ENCODE data around the gene SYT1.
A peak's percentile ranks its signal among the peaks of the same experiment; 100 is the strongest.

The SYT1 gene

GRCh38 chr12:79373896-79374499 is 509.4 kb downstream of the SYT1 start:
- peaks cover 34% of the 10 kb centered on the region for H3K4me1 ChIP-seq (ENCODE audit: insufficient read depth, low read length)
- no peaks in the 10 kb centered on the region for H3K27me3 ChIP-seq (ENCODE audit: insufficient read depth, low read length)
- 45% methylated on average over 4 of the region's 5 CpGs for WGBS
- H3K9ac ChIP-seq (ENCODE audit: low read depth, low read length): no peak overlapping the region
- H3K4me3 ChIP-seq (ENCODE audit: low read length): no peak overlapping the region
- no peaks in the 10 kb centered on the region for H3K36me3 ChIP-seq (ENCODE audit: insufficient read depth, low read length)
- no peaks in the 10 kb centered on the region for H3K9me3 ChIP-seq (ENCODE audit: insufficient read depth, low read depth, low read length)
- no peak overlapping the region for H3K27ac ChIP-seq (ENCODE audit: low read depth, low read length)

- Histone ChIP-seq H3K27me3 (ENCODE audit: insufficient read depth, low read length) (no peaks in the 10 kb centered on the region), H3K4me1 (ENCODE audit: insufficient read depth, low read length) (peaks cover 40% of the 10 kb centered on the region), H3K27ac (ENCODE audit: low read depth, low read length) (no peak overlapping the region), H3K9ac (ENCODE audit: low read depth, low read length) (no peak overlapping the region), H3K36me3 (ENCODE audit: insufficient read depth, low read length) (no peaks in the 10 kb centered on the region), H3K9me3 (ENCODE audit: insufficient read depth, low read depth, low read length) (no peaks in the 10 kb centered on the region), H3K4me3 (ENCODE audit: low read length) (no peak overlapping the region)
- 65% methylated on average over 1 of the region's 1 CpG for WGBS
Observed at GRCh38 chr12:79374545-79374944, 510.0 kb downstream of the SYT1 start.

GRCh38 chr12:79375050-79375449 is 510.5 kb downstream of the SYT1 start:
- H3K27me3 ChIP-seq (ENCODE audit: insufficient read depth, low read length): no peaks in the 10 kb centered on the region
- no peak overlapping the region for H3K4me3 ChIP-seq (ENCODE audit: low read length)
- no peaks in the 10 kb centered on the region for H3K36me3 ChIP-seq (ENCODE audit: insufficient read depth, low read length)
- no peak overlapping the region for H3K27ac ChIP-seq (ENCODE audit: low read depth, low read length)
- peaks cover 44% of the 10 kb centered on the region for H3K4me1 ChIP-seq (ENCODE audit: insufficient read depth, low read length)
- no peak overlapping the region for H3K9ac ChIP-seq (ENCODE audit: low read depth, low read length)
- 73% methylated on average over 6 of the region's 6 CpGs for whole genome bisulfite sequencing
- no peaks in the 10 kb centered on the region for H3K9me3 ChIP-seq (ENCODE audit: insufficient read depth, low read depth, low read length)

GRCh38 chr12:79378496-79378895 is 513.9 kb downstream of the SYT1 start:
- no peak overlapping the region for H3K27ac ChIP-seq (ENCODE audit: low read depth, low read length)
- H3K4me1 ChIP-seq (ENCODE audit: insufficient read depth, low read length): peaks cover 67% of the 10 kb centered on the region
- H3K9me3 ChIP-seq (ENCODE audit: insufficient read depth, low read depth, low read length): no peaks in the 10 kb centered on the region
- WGBS: 100% methylated on average over 1 of the region's 1 CpG
- no peaks in the 10 kb centered on the region for H3K27me3 ChIP-seq (ENCODE audit: insufficient read depth, low read length)
- no peak overlapping the region for H3K9ac ChIP-seq (ENCODE audit: low read depth, low read length)
- no peaks in the 10 kb centered on the region for H3K36me3 ChIP-seq (ENCODE audit: insufficient read depth, low read length)
- no peak overlapping the region for H3K4me3 ChIP-seq (ENCODE audit: low read length)

GRCh38 chr12:79380402-79380801 is 515.8 kb downstream of the SYT1 start:
- Histone ChIP-seq H3K27me3 (ENCODE audit: insufficient read depth, low read length) (no peaks in the 10 kb centered on the region), H3K9me3 (ENCODE audit: insufficient read depth, low read depth, low read length) (no peaks in the 10 kb centered on the region), H3K4me3 (ENCODE audit: low read length) (no peak overlapping the region), H3K27ac (ENCODE audit: low read depth, low read length) (peak overlapping the region; percentile 65; the same call in 1 of the 2 replicates), H3K4me1 (ENCODE audit: insufficient read depth, low read length) (peaks cover 53% of the 10 kb centered on the region), H3K36me3 (ENCODE audit: insufficient read depth, low read length) (no peaks in the 10 kb centered on the region), H3K9ac (ENCODE audit: low read depth, low read length) (no peak overlapping the region)
- 86% methylated on average over 2 of the region's 2 CpGs for WGBS

- H3K4me3 ChIP-seq (ENCODE audit: low read length): peak overlapping the region; percentile 34
- no peaks in the 10 kb centered on the region for H3K9me3 ChIP-seq (ENCODE audit: insufficient read depth, low read depth, low read length)
- H3K4me1 ChIP-seq (ENCODE audit: insufficient read depth, low read length): peaks cover 53% of the 10 kb centered on the region
- no peaks in the 10 kb centered on the region for H3K36me3 ChIP-seq (ENCODE audit: insufficient read depth, low read length)
- H3K9ac ChIP-seq (ENCODE audit: low read depth, low read length): no peak overlapping the region; the same call in 1 of the 2 replicates
- H3K27ac ChIP-seq (ENCODE audit: low read depth, low read length): peak overlapping the region; percentile 65; the same call in 1 of the 2 replicates
- WGBS: 6% methylated on average over 11 of the region's 11 CpGs
- H3K27me3 ChIP-seq (ENCODE audit: insufficient read depth, low read length): no peaks in the 10 kb centered on the region
Observed at GRCh38 chr12:79381248-79382208, 517.0 kb downstream of the SYT1 start.

DNA sequence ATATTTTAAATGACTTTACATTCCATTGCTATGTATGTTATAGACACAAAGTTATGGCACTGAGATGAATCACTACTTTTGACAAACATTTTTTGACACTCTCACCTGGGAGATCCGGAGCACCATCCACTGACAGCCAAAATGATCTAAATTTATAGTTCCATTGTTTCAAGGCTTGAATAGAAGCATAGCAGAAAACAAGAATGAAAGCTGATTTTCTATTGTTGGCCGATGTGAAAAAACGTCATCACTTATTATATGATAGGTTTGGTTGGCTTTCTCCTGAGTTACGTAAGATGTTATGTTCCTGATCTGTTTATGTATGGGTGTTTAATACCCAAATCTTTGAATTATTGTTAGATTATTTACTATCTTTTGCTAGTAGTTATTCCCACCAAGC is 520.0 kb downstream of the SYT1 start:
- Histone ChIP-seq H3K36me3 (ENCODE audit: insufficient read depth, low read length) (no peaks in the 10 kb centered on the region), H3K27me3 (ENCODE audit: insufficient read depth, low read length) (no peaks in the 10 kb centered on the region), H3K4me3 (ENCODE audit: low read length) (no peak overlapping the region), H3K27ac (ENCODE audit: low read depth, low read length) (no peak overlapping the region), H3K4me1 (ENCODE audit: insufficient read depth, low read length) (peaks cover 34% of the 10 kb centered on the region), H3K9ac (ENCODE audit: low read depth, low read length) (no peak overlapping the region), H3K9me3 (ENCODE audit: insufficient read depth, low read depth, low read length) (no peaks in the 10 kb centered on the region)
- 95% methylated on average over 4 of the region's 4 CpGs for WGBS

GRCh38 chr12:79388011-79388410 is 523.4 kb downstream of the SYT1 start:
- 93% methylated on average over 1 of the region's 1 CpG for WGBS

GRCh38 chr12:79393842-79394241 is 529.3 kb downstream of the SYT1 start:
- 88% methylated on average over 2 of the region's 2 CpGs for WGBS

More at GRCh38 chr12:79388011-79388410, 523.4 kb downstream of the SYT1 start:
- no peak overlapping the region for H3K9ac ChIP-seq (ENCODE audit: low read depth, low read length)
- no peaks in the 10 kb centered on the region for H3K27me3 ChIP-seq (ENCODE audit: insufficient read depth, low read length)
- H3K4me1 ChIP-seq (ENCODE audit: insufficient read depth, low read length): 0 out of 2 replicates have a peak, but pooled peaks cover 1% of the 10 kb centered on the region
- no peaks in the 10 kb centered on the region for H3K36me3 ChIP-seq (ENCODE audit: insufficient read depth, low read length)
- H3K4me3 ChIP-seq (ENCODE audit: low read length): no peak overlapping the region
- no peak overlapping the region for H3K27ac ChIP-seq (ENCODE audit: low read depth, low read length)
- no peaks in the 10 kb centered on the region for H3K9me3 ChIP-seq (ENCODE audit: insufficient read depth, low read depth, low read length)

GRCh38 chr12:79397609-79398008 is 533.0 kb downstream of the SYT1 start:
- no peaks in the 10 kb centered on the region for H3K36me3 ChIP-seq (ENCODE audit: insufficient read depth, low read length)
- H3K4me1 ChIP-seq (ENCODE audit: insufficient read depth, low read length): peaks cover 7% of the 10 kb centered on the region
- H3K27me3 ChIP-seq (ENCODE audit: insufficient read depth, low read length): no peaks in the 10 kb centered on the region
- H3K27ac ChIP-seq (ENCODE audit: low read depth, low read length): no peak overlapping the region
- H3K9ac ChIP-seq (ENCODE audit: low read depth, low read length): no peak overlapping the region
- WGBS: 95% methylated on average over 2 of the region's 2 CpGs
- H3K4me3 ChIP-seq (ENCODE audit: low read length): no peak overlapping the region
- H3K9me3 ChIP-seq (ENCODE audit: insufficient read depth, low read depth, low read length): no peaks in the 10 kb centered on the region

More at GRCh38 chr12:79393842-79394241, 529.3 kb downstream of the SYT1 start:
- Histone ChIP-seq H3K36me3 (ENCODE audit: insufficient read depth, low read length) (no peaks in the 10 kb centered on the region), H3K27ac (ENCODE audit: low read depth, low read length) (no peak overlapping the region), H3K4me3 (ENCODE audit: low read length) (no peak overlapping the region), H3K9me3 (ENCODE audit: insufficient read depth, low read depth, low read length) (no peaks in the 10 kb centered on the region), H3K4me1 (ENCODE audit: insufficient read depth, low read length) (no peaks in the 10 kb centered on the region), H3K27me3 (ENCODE audit: insufficient read depth, low read length) (no peaks in the 10 kb centered on the region), H3K9ac (ENCODE audit: low read depth, low read length) (no peak overlapping the region)

- H3K9me3 ChIP-seq (ENCODE audit: insufficient read depth, low read depth, low read length): no peaks in the 10 kb centered on the region
- H3K4me1 ChIP-seq (ENCODE audit: insufficient read depth, low read length): peaks cover 20% of the 10 kb centered on the region
- no peak overlapping the region for H3K4me3 ChIP-seq (ENCODE audit: low read length)
- H3K9ac ChIP-seq (ENCODE audit: low read depth, low read length): no peak overlapping the region
- no peak overlapping the region for H3K27ac ChIP-seq (ENCODE audit: low read depth, low read length)
- no peaks in the 10 kb centered on the region for H3K27me3 ChIP-seq (ENCODE audit: insufficient read depth, low read length)
- H3K36me3 ChIP-seq (ENCODE audit: insufficient read depth, low read length): no peaks in the 10 kb centered on the region
- WGBS: 97% methylated on average over 3 of the region's 3 CpGs
Observed at GRCh38 chr12:79400481-79400880, 535.9 kb downstream of the SYT1 start.
